Thoracic aorta (tissue), 2 donors: Measurements from ENCODE around the gene MGAT1. TPM values are rescaled to one million over a fixed set of nuclear protein-coding genes. Genes with fewer than 3 reads are reported as not detected.

Experiments
- ATAC-seq: fragments of 150-250 bp; one replicate; pipeline ENCODE4 v1.8.0; 2017; ENCODE audit warnings: low read depth; ENCODE audit not compliant: insufficient number of reproducible peaks, low FRiP score
- DNase-seq: peaks from one replicate; pipeline ENCODE4 v3.0.0-alpha.2; 2020; ENCODE audit warnings: low spot score
- H3K27ac ChIP-seq, 2 donors: fragments of 200-600 bp; sonication (generic); 1 replicate in 1 of 2; 2 replicates in 1 of 2; pipeline ENCODE4 v1.5.1; 2016; ENCODE audit warnings: mild to moderate bottlenecking in 2 of 2, moderate library complexity in 2 of 2
- H3K27me3 ChIP-seq: fragments of 200-600 bp; sonication (generic); replicated peaks from 2 replicates; pipeline ENCODE4 v1.6.0; 2016; ENCODE audit warnings: mild to moderate bottlenecking; ENCODE audit not compliant: insufficient read depth
- H3K36me3 ChIP-seq: fragments of 200-600 bp; sonication (generic); one replicate; pipeline ENCODE4 v1.5.1; 2016
- H3K4me1 ChIP-seq, 2 donors: fragments of 200-600 bp; sonication (generic); 1 replicate in 1 of 2; 2 replicates in 1 of 2; pipeline versions ENCODE4 v1.5.1 to v1.6.0; 2016; ENCODE audit warnings: low read depth in 2 of 2, mild to moderate bottlenecking in 1 of 2; ENCODE audit not compliant: control insufficient read depth in 1 of 2
- H3K4me3 ChIP-seq: fragments of 200-600 bp; sonication (generic); 2 replicates; pipeline ENCODE4 v1.5.1; 2016; ENCODE audit warnings: mild to moderate bottlenecking
- H3K9me3 ChIP-seq: fragments of 200-600 bp; sonication (generic); 2 replicates; pipeline ENCODE4 v1.5.1; 2016
- CTCF ChIP-seq: fragments of 200-600 bp; sonication (generic); IDR thresholded peaks from one replicate; pipeline ENCODE4 v1.5.1; 2019; ENCODE audit warnings: antibody characterized with exemption
- total RNA-seq, 2 donors: library from RNA; depleted of rRNA; stranded (reverse); fragments of >200 nt; gene quantifications; one replicate each; pipeline versions ENCODE4 v1.1.0 to v1.2.3, GENCODE V29; 2016

The MGAT1 gene
- total RNA-seq, 2 donors from 2014 or later, result 226 to 244 TPM

- H3K4me3 ChIP-seq, result no peak overlapping the region
- no peak overlapping the region for H3K27ac ChIP-seq
- DNase-seq (no peak), ATAC-seq (no peak)
- H3K4me1 ChIP-seq, result no peaks in the 10 kb centered on the region
- peaks cover 37% of the 10 kb centered on the region for H3K9me3 ChIP-seq
- H3K27me3 ChIP-seq, result no peaks in the 10 kb centered on the region
- H3K36me3 ChIP-seq, result peaks cover 31% of the 10 kb centered on the region
- no peak for TF ChIP-seq CTCF
Measured at GRCh38 chr5:180847026-180847425, 44.4 kb upstream of the MGAT1 start.

DNA sequence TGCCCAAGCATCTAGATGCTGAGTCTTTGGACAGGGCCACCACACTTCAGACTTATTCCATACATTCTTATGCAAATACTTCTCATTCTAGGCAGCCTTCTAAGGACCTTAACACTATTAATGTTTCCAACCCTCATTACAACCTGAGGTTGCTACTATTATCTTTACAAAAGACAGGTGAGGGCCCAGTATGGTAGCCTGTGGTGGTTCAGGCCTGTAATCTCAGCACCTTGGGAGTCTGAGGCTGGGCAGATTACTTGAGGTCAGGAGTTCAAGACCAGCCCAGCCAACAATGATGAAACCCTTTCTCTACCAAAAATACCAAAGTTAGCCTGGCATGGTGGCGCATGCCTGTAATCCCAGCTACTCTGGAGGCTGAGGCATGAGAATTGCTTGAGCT, 42.3 kb upstream of the MGAT1 start:
- ATAC-seq (no peak), DNase-seq (no peak)
- Histone ChIP-seq H3K36me3 (peaks cover 16% of the 10 kb centered on the region), H3K4me3 (no peak overlapping the region), H3K27ac (no peak overlapping the region), H3K9me3 (peaks cover 23% of the 10 kb centered on the region), H3K4me1 (no peaks in the 10 kb centered on the region), H3K27me3 (no peaks in the 10 kb centered on the region)
- TF ChIP-seq CTCF, result no peak

- no peak for DNase-seq
- no peaks in the 10 kb centered on the region for H3K27me3 ChIP-seq
- peaks cover 21% of the 10 kb centered on the region for H3K9me3 ChIP-seq
- H3K36me3 ChIP-seq, result peaks cover 11% of the 10 kb centered on the region
- no peak for ATAC-seq
- no peak overlapping the region for H3K27ac ChIP-seq
- no peaks in the 10 kb centered on the region for H3K4me1 ChIP-seq
- H3K4me3 ChIP-seq, result no peak overlapping the region
- TF ChIP-seq CTCF, result no peak
Measured at GRCh38 chr5:180844432-180844831, 41.8 kb upstream of the MGAT1 start.

DNA sequence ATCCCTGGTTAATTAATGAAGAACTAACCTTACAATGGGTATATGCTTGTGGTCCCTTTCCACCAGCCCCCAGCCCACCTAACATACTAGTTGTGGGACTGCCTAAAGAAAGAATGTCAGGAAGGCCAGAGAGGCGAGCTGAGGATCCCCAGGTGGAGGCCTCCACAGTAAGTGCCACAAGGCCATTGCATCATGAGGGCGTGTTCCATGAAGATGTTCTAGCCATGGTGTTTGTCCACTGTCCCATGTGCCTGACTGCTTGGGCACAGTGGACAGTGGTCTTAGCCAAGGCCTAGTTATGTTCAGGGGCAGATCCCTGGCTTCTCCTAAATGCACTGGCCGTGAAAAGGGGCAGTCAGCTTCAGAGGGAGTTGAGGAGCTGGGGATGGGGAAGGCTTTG, 37.3 kb upstream of the MGAT1 start:
- no peak for TF ChIP-seq CTCF
- Histone ChIP-seq H3K27me3 (no peaks in the 10 kb centered on the region), H3K4me1 (no peaks in the 10 kb centered on the region), H3K4me3 (no peak overlapping the region), H3K27ac (no peak overlapping the region), H3K36me3 (no peaks in the 10 kb centered on the region), H3K9me3 (no peaks in the 10 kb centered on the region)
- ATAC-seq, result no peak
- DNase-seq, result no peak

DNA sequence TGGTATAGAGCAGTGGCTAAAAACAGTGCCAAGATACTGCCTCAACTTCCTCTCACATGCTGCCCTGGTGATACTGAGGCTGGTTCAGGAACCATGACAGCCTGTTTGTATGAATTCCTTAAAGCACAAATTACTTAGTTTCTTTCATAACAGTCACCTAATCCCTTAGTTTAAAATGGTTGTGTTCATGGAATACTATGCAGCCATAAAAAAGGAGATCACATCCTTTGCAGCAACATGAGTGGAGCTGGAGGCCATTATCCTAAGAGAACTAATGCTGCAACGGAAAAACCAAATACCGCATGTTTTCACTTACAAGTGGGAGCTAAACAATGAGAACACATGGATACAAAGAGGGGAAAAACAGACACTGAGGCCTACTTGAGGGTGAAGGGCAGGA, 36.6 kb upstream of the MGAT1 start:
- H3K4me3 ChIP-seq, result no peak overlapping the region
- H3K27me3 ChIP-seq, result no peaks in the 10 kb centered on the region
- H3K27ac ChIP-seq, result no peak overlapping the region
- no peak for DNase-seq
- H3K9me3 ChIP-seq, result no peaks in the 10 kb centered on the region
- no peak for ATAC-seq
- H3K36me3 ChIP-seq, result no peaks in the 10 kb centered on the region
- no peaks in the 10 kb centered on the region for H3K4me1 ChIP-seq
- no peak for TF ChIP-seq CTCF
